ENCODE measurements around the gene STARD4.

DNA sequence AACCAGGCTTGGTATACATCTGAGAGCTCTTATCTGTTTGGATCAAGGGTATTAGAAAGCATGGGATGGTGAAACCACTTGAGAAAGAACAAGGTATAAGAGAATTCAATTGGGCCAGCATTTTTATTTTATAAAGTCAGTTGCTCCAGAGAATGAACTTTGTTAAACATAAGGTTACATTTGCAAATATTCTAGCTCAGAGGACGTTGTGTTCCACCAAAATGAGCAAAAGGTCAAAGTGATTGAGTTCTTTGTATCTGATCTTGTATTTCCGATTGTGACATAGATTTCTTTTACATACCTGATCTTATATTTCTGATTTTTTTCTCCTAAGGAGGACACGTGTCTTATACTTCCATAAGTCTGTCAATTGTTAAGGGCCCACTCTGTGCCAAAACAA lies 8.6 kb upstream of the STARD4 start:
- no peak for TF ChIP-seq CTCF (IDR thresholded peaks at IDR 0.05)
- no peak for TF ChIP-seq POLR2A (IDR thresholded peaks at IDR 0.05)
- no peak for TF ChIP-seq EP300 (IDR thresholded peaks at IDR 0.05)
- no peak for TF ChIP-seq POLR2AphosphoS5 (IDR thresholded peaks at IDR 0.05)

Data from sigmoid colon (tissue), 4 donors.